ENCODE data around the gene OPN1SW.

The OPN1SW gene, protein sequence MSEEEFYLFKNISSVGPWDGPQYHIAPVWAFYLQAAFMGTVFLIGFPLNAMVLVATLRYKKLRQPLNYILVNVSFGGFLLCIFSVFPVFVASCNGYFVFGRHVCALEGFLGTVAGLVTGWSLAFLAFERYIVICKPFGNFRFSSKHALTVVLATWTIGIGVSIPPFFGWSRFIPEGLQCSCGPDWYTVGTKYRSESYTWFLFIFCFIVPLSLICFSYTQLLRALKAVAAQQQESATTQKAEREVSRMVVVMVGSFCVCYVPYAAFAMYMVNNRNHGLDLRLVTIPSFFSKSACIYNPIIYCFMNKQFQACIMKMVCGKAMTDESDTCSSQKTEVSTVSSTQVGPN

DNA sequence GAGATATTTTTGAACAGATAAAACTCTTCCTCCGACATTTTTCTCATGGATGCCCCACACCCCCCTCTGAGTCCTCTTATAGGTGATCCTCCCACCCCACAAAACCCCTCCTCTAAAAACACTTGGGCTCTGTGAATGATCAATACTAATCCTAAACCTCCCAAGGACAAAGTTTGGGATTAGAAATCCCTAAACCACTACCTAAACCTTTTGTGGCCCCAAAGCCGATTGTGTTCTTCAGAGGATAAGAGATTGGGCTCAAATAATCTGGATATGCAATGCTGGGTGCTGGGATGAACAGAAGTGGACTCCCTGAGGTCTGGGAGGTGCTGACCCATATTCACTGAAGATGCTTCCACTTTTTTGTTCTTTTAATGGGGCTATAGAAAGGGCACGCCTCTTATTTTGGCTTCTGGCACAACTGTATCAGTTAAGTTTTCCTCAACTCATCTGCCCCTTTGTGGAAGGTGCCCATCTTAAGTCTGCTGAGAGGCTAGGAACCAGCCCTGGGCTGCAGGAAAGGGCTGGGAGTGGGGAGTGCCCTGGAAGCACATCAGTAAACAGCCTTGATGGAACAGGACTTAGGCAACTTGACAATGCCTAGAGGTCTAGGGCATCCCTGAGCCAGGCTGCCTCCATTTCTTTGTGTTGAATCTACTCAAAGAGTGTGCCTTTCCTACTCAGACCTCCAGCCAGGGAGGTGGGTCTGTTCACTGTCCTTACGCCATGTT lies at the start of gene OPN1SW:
TSS of gene OPN1SW (minus strand) at position 51 of the 731 bp plus-strand sequence. CDS start at position 38, 13 bp downstream.
- TF ChIP-seq, protein P1, sequence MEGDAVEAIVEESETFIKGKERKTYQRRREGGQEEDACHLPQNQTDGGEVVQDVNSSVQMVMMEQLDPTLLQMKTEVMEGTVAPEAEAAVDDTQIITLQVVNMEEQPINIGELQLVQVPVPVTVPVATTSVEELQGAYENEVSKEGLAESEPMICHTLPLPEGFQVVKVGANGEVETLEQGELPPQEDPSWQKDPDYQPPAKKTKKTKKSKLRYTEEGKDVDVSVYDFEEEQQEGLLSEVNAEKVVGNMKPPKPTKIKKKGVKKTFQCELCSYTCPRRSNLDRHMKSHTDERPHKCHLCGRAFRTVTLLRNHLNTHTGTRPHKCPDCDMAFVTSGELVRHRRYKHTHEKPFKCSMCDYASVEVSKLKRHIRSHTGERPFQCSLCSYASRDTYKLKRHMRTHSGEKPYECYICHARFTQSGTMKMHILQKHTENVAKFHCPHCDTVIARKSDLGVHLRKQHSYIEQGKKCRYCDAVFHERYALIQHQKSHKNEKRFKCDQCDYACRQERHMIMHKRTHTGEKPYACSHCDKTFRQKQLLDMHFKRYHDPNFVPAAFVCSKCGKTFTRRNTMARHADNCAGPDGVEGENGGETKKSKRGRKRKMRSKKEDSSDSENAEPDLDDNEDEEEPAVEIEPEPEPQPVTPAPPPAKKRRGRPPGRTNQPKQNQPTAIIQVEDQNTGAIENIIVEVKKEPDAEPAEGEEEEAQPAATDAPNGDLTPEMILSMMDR (IDR thresholded peaks at IDR 0.05; ENCODE audit: insufficient read depth, low read length, missing control alignments): no peak
- CTCF ChIA-PET: no interaction called here
- no peak for DNase-seq (ENCODE audit: low read depth, low spot score)
- POLR2A ChIA-PET: no interaction called here
- no peak within 1 kb of the TSS for H3K4me3 ChIP-seq (ENCODE audit: low read depth, low read length)

DNA sequence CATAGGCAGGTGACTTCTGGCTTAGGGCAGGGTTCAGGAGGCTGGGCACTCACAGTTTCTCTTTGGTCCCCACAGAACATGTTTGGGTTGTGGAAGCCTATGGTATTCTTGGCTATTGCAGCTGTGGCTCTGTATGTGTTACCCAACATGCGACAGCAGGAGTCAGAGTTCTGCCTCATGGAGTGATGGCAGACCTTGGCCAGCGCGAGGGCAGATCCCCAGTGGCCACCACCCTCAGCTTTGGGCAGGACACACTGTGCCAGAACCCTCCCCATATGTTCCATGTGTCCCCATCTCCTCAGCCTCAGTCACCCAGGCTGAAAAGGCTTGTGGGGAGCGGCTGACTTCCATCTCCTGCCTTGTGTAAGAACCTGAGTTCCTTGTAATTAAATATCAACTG lies 46.1 kb upstream of the OPN1SW start:
- CTCF ChIA-PET: no interaction called here
- DNase-seq (ENCODE audit: low read depth, low spot score): no peak
- no peak overlapping the region for H3K4me3 ChIP-seq (ENCODE audit: low read depth, low read length)
- TF ChIP-seq, protein P1 (IDR thresholded peaks at IDR 0.05; ENCODE audit: insufficient read depth, low read length, missing control alignments): no peak
- POLR2A ChIA-PET: no interaction called here

DNA sequence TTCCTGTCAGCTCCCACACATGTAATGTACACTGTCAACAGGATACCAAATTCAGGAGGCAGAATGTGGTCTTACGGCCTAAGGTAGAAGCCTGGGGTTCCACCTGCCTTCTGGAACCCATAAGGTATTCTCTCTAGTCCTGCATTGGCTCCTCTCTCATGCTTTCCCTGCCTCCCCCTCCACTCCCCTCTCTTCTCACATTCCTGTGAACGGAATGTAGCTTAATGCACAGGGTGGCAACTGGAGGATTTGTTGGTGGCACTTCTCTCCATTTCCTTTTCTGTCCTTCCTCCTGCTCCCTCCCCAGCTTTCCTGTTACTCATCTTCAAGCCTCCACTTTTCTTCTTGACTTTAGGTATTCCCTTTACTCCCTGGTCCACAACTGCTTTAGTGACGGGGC lies 43.1 kb upstream of the OPN1SW start:
- POLR2A ChIA-PET: interaction anchor here (1.0 kb wide), 1 partner anchor 12 kb away, joined by 3 read pairs; no protein-coding TSS in a partner anchor
- no peak for DNase-seq (ENCODE audit: low read depth, low spot score)
- TF ChIP-seq, protein P1 (IDR thresholded peaks at IDR 0.05; ENCODE audit: insufficient read depth, low read length, missing control alignments): no peak
- CTCF ChIA-PET: interaction anchor here (1.1 to 1.3 kb wide), 2 partner anchors 9 to 14 kb away, joined by 5 to 7 read pairs; no protein-coding TSS in a partner anchor
- H3K4me3 ChIP-seq (ENCODE audit: low read depth, low read length): no peak overlapping the region

DNA sequence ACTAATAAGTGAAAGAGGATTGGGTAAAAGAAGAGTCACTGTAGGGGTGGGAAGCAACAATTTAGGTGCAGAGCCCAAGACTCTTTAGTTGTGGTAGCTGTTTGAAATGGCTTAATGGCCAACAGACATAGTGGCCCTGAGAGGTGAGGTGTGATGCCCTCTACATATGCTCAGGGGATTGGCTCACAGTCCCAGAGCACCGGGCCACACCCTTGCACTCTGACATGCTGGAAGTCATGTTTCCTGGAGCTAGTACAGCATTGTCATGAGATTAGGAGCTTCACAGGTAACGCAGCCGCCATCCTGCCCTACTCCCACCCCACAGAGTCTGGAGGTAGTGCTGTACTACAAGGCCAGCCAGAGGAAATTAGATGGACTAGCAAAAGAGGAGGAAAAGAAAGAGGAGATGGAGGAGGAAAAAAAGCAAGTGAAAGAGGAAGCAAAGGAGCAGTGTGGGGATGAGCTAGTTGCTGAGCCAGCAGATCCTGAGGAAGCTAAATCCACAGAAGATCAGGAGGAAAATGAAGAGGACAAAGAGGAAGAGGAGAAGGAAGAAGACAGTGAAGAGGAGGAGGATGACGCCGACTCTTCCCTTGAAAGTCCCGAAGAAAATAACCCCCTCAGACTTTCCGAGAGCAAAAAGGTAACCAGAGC lies 39.8 kb upstream of the OPN1SW start:
- TF ChIP-seq, protein P1 (IDR thresholded peaks at IDR 0.05; ENCODE audit: insufficient read depth, low read length, missing control alignments): no peak
- POLR2A ChIA-PET: no interaction called here
- H3K4me3 ChIP-seq (ENCODE audit: low read depth, low read length): no peak overlapping the region
- DNase-seq (ENCODE audit: low read depth, low spot score): no peak
- CTCF ChIA-PET: no interaction called here

DNA sequence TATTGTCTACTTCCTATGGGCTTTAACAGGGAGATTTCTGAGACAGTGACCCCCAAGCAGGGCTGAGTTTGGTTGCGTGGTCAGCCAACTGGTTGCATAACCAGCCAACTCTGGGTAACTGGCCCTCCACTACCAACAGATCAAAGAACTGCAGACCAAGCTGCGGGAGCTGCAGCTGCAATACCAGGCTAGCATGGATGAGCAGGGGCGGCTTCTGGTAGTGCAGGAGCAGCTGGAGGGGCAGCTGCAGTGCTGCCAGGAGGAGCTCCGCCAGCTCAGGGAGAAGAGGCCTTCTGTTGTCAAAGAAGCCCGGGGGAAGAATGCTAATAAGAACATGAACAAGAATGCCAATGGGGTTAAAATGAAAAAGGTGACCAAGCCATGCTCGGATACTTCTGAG lies 38.9 kb upstream of the OPN1SW start:
- H3K4me3 ChIP-seq (ENCODE audit: low read depth, low read length): no peak overlapping the region
- no peak for DNase-seq (ENCODE audit: low read depth, low spot score)
- TF ChIP-seq, protein P1 (IDR thresholded peaks at IDR 0.05; ENCODE audit: insufficient read depth, low read length, missing control alignments): no peak
- POLR2A ChIA-PET: no interaction called here
- CTCF ChIA-PET: no interaction called here

Measured in AG04449 (cell line).